ENCODE data around the gene HECTD1. TPM values are rescaled to one million over a fixed set of nuclear protein-coding genes. Genes with fewer than 3 reads are reported as not detected.

The HECTD1 gene
- total RNA-seq, 2 experiments from 2014 or later: 90.3 to 126 TPM

DNA sequence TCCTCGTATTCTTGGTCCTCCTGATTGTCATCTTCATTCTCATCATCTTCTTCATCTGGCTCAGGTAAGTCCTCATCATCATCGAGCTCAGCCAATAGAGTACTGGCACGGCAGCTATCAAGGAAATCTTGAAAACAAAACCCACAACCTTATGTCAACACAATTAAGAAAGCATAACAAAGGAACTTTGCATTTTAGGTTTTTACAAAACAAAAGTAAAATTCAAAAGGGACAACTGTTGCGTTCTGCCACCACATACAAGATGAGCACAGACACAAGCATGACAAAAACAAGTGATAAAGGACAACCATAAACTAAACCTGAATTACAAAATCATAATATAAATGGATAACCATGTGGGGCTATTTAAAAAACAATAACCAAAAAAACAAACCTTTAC is 84.7 kb downstream of the HECTD1 start:
- H2AFZ ChIP-seq (ENCODE audit: low read length): no peak overlapping the region
- BruUV-seq (replicated peaks): no TSS peak
- peaks cover 92% of the 10 kb centered on the region for H3K36me3 ChIP-seq (ENCODE audit: insufficient read depth, low read length)
- POLR2A ChIA-PET: interaction anchor here (1.0 kb wide), 1 partner anchor 46 kb away, joined by 4 read pairs; no protein-coding TSS in a partner anchor
- H3K4me2 ChIP-seq (ENCODE audit: low read length): no peak overlapping the region
- H4K20me1 ChIP-seq (ENCODE audit: insufficient read depth, low read length): no peaks in the 10 kb centered on the region
- H3K4me3 ChIP-seq (ENCODE audit: low read depth, low read length, poor library complexity, severe bottlenecking): no peak overlapping the region
- TF ChIP-seq EZH2phosphoT487 (IDR thresholded peaks at IDR 0.05; ENCODE audit: borderline replicate concordance, low read depth, low read length): no peak
- TF ChIP-seq, protein P1, sequence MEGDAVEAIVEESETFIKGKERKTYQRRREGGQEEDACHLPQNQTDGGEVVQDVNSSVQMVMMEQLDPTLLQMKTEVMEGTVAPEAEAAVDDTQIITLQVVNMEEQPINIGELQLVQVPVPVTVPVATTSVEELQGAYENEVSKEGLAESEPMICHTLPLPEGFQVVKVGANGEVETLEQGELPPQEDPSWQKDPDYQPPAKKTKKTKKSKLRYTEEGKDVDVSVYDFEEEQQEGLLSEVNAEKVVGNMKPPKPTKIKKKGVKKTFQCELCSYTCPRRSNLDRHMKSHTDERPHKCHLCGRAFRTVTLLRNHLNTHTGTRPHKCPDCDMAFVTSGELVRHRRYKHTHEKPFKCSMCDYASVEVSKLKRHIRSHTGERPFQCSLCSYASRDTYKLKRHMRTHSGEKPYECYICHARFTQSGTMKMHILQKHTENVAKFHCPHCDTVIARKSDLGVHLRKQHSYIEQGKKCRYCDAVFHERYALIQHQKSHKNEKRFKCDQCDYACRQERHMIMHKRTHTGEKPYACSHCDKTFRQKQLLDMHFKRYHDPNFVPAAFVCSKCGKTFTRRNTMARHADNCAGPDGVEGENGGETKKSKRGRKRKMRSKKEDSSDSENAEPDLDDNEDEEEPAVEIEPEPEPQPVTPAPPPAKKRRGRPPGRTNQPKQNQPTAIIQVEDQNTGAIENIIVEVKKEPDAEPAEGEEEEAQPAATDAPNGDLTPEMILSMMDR (conservative IDR thresholded peaks at IDR 0.05; ENCODE audit: low read length): no peak
- no peaks in the 10 kb centered on the region for H3K4me1 ChIP-seq (ENCODE audit: insufficient read depth, low read length, poor library complexity, severe bottlenecking)
- no peaks in the 10 kb centered on the region for H3K9me2 ChIP-seq (ENCODE audit: insufficient read depth, low read length)
- no peak for DNase-seq (ENCODE audit: low spot score)
- H3K79me2 ChIP-seq (ENCODE audit: insufficient read depth, low read depth, low read length): no peaks in the 10 kb centered on the region
- intact Hi-C loops (cut with micrococcal nuclease; ENCODE audit: unreplicated experiment): no loop called here
- no peaks in the 10 kb centered on the region for H3K9me3 ChIP-seq (ENCODE audit: low read length)
- H3K27ac ChIP-seq (ENCODE audit: low read depth, low read length, poor library complexity, severe bottlenecking): no peak overlapping the region
- CTCF ChIA-PET (ENCODE audit: unreplicated experiment): no interaction called here

DNA sequence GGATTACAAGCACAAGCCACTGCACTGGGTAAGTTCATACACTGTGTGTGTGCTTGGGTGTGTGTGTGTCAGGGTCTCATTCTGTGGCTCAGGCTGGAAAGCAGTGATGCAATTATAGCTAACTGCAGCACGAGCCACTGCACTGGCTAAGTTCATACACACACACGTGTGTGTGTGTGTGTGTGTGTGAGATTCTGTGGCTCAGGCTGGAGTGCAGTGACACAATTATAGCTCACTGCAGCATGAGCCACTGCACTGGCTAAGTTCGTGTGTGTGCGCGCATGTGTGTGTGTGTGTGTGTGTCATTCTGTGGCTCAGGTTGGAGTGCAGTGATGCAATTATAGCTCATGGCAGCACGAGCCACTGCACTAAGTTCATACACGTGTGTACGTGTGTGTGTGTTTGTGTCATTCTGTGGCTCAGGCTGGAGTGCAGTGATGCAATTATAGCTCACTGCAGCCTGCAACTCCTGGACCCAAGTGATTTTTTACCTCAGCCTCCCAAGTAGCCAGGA is 85.4 kb downstream of the HECTD1 start:
- CTCF ChIA-PET (ENCODE audit: unreplicated experiment): no interaction called here
- no peak overlapping the region for H2AFZ ChIP-seq (ENCODE audit: low read length)
- intact Hi-C loops (cut with micrococcal nuclease; ENCODE audit: unreplicated experiment): no loop called here
- no peaks in the 10 kb centered on the region for H3K4me1 ChIP-seq (ENCODE audit: insufficient read depth, low read length, poor library complexity, severe bottlenecking)
- no peaks in the 10 kb centered on the region for H3K79me2 ChIP-seq (ENCODE audit: insufficient read depth, low read depth, low read length)
- no peaks in the 10 kb centered on the region for H4K20me1 ChIP-seq (ENCODE audit: insufficient read depth, low read length)
- no peaks in the 10 kb centered on the region for H3K9me3 ChIP-seq (ENCODE audit: low read length)
- H3K27ac ChIP-seq (ENCODE audit: low read depth, low read length, poor library complexity, severe bottlenecking): no peak overlapping the region
- no peaks in the 10 kb centered on the region for H3K9me2 ChIP-seq (ENCODE audit: insufficient read depth, low read length)
- peaks cover 92% of the 10 kb centered on the region for H3K36me3 ChIP-seq (ENCODE audit: insufficient read depth, low read length)
- TF ChIP-seq, protein P1 (conservative IDR thresholded peaks at IDR 0.05; ENCODE audit: low read length): no peak
- no peak for TF ChIP-seq EZH2phosphoT487 (IDR thresholded peaks at IDR 0.05; ENCODE audit: borderline replicate concordance, low read depth, low read length)
- no peak overlapping the region for H3K4me3 ChIP-seq (ENCODE audit: low read depth, low read length, poor library complexity, severe bottlenecking)
- no TSS peak for BruUV-seq (replicated peaks)
- no peak overlapping the region for H3K4me2 ChIP-seq (ENCODE audit: low read length)
- POLR2A ChIA-PET: interaction anchor here (0.9 to 1.0 kb wide), 2 partner anchors 47 to 212 kb away, joined by 3 to 4 read pairs; no protein-coding TSS in a partner anchor
- no peak for DNase-seq (ENCODE audit: low spot score)

DNA sequence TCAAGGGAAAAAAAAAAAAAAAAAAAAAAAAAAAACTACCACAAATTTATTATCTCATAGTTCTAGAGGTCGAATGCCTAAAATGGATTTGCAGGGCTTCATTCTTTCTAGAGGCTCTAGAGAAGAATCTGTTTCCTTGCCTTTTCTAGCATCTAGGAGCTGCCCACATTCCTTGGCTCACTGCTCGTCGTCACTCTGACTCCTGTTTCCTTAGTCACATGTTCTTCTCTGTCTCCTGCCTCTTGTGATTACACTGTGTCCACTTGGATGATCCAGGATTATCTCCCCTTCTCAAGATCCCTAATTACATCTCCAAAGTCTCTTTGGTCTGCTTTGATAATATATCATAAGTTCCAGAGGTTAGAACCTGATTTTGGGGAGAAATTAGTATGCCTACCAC is 88.7 kb downstream of the HECTD1 start:
- Histone ChIP-seq H3K9me2 (ENCODE audit: insufficient read depth, low read length) (no peaks in the 10 kb centered on the region), H3K36me3 (ENCODE audit: insufficient read depth, low read length) (peaks cover 96% of the 10 kb centered on the region), H4K20me1 (ENCODE audit: insufficient read depth, low read length) (no peaks in the 10 kb centered on the region), H3K4me3 (ENCODE audit: low read depth, low read length, poor library complexity, severe bottlenecking) (no peak overlapping the region), H3K4me2 (ENCODE audit: low read length) (no peak overlapping the region), H2AFZ (ENCODE audit: low read length) (no peak overlapping the region), H3K27ac (ENCODE audit: low read depth, low read length, poor library complexity, severe bottlenecking) (no peak overlapping the region), H3K4me1 (ENCODE audit: insufficient read depth, low read length, poor library complexity, severe bottlenecking) (no peaks in the 10 kb centered on the region), H3K79me2 (ENCODE audit: insufficient read depth, low read depth, low read length) (no peaks in the 10 kb centered on the region), H3K9me3 (ENCODE audit: low read length) (no peaks in the 10 kb centered on the region)
- no TSS peak for BruUV-seq (replicated peaks)
- no peak for TF ChIP-seq EZH2phosphoT487 (IDR thresholded peaks at IDR 0.05; ENCODE audit: borderline replicate concordance, low read depth, low read length)
- TF ChIP-seq, protein P1 (conservative IDR thresholded peaks at IDR 0.05; ENCODE audit: low read length): no peak
- ChIA-PET CTCF (ENCODE audit: unreplicated experiment) (no interaction called here), POLR2A (interaction anchor here (0.6 to 1.9 kb wide), 3 partner anchors 7 to 91 kb away, joined by 3 to 5 read pairs (median 4); no protein-coding TSS in a partner anchor)
- intact Hi-C loops (cut with micrococcal nuclease; ENCODE audit: unreplicated experiment): no loop called here
- DNase-seq (ENCODE audit: low spot score): no peak
